Epithelial cell of esophagus (primary cell): ENCODE measurements around the gene ZNF804A.
A peak's percentile ranks its signal among the peaks of the same experiment; 100 is the strongest.

Experiments used
- DNase-seq: peaks from one replicate; pipeline ENCODE4 v3.0.0; 2010; ENCODE audit warnings: low read depth
- H3K4me3 ChIP-seq: 2 replicates; pipeline ENCODE4 v1.5.1; 2011; ENCODE audit warnings: mild to moderate bottlenecking, low read length, control low read depth
- CTCF ChIP-seq: IDR thresholded peaks from 2 replicates; pipeline ENCODE4 v1.5.1; 2011; ENCODE audit warnings: low read depth, mild to moderate bottlenecking, low read length, control low read depth, inconsistent platforms; ENCODE audit not compliant: insufficient read depth; ENCODE audit errors: missing control alignments

Gene ZNF804A

GRCh38 chr2:184760931-184761330 lies 162.6 kb downstream of the ZNF804A start:
- TF ChIP-seq CTCF = no peak
- DNase-seq = no peak
- H3K4me3 ChIP-seq = no peak overlapping the region

DNA sequence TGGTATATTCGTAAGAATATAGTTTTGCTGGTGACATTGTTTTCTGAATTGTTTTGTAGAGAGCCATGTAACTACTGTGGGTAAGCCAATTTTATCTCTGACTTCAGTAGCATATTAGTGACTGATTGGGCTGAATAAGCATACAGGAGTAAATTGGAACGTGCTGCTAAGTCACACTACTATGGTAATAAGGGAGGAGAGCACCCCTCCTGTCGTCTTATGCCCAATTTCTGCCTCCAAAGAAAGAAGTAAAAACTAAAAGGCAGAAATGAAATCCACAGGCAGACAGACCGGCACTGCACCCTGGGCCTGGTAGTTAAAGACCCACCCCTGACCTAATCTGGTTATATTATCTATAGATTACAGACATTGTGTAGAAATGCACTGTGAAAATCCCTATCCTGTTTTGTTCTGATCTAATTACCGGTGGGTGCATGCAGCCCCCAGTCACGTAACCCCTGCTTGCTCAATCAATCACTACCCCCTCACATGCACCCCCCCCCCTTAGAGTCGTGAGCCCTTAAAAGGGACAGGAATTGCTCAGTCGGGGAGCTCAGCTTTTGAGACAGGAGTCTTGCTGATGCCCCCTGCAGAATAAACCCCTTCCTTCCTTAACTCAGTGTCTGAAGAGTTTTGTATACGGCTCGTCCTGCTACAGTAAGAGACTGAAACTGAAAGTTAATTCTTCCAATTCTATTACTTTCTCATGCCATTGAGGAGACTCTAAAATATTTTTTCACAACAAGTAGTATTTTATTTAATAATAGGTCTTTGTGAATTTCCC lies 167.0 kb downstream of the ZNF804A start:
- no peak for DNase-seq
- no peak overlapping the region for H3K4me3 ChIP-seq
- no peak for TF ChIP-seq CTCF

- no peak for DNase-seq
- no peak overlapping the region for H3K4me3 ChIP-seq
- TF ChIP-seq CTCF = no peak
Measured at GRCh38 chr2:184767059-184767458, 168.7 kb downstream of the ZNF804A start.

- no peak overlapping the region for H3K4me3 ChIP-seq
- no peak for TF ChIP-seq CTCF
- DNase-seq = peak; percentile 71
Measured at GRCh38 chr2:184769023-184769422, 170.7 kb downstream of the ZNF804A start.

DNA sequence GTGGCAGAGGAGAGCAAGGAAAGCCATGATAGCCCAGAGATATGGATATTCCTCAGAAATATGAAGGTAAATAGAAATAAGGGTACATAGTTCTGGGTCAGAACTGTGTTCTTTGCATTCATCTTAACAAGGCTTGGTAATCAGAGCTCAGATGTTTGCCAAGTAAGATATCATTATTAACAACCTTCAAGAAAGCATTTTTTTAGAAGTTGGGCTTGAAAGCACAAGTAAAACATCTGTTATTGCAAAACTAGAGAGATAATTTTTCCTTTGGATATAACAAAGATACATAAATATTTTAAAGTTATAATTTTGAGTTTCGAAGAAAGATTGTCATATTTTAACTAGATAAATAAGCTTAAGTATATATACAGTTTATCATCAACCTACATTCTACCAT lies 171.4 kb downstream of the ZNF804A start:
- DNase-seq = no peak
- no peak for TF ChIP-seq CTCF
- no peak overlapping the region for H3K4me3 ChIP-seq

GRCh38 chr2:184779777-184780176 lies 181.4 kb downstream of the ZNF804A start:
- no peak for TF ChIP-seq CTCF
- DNase-seq = no peak

DNA sequence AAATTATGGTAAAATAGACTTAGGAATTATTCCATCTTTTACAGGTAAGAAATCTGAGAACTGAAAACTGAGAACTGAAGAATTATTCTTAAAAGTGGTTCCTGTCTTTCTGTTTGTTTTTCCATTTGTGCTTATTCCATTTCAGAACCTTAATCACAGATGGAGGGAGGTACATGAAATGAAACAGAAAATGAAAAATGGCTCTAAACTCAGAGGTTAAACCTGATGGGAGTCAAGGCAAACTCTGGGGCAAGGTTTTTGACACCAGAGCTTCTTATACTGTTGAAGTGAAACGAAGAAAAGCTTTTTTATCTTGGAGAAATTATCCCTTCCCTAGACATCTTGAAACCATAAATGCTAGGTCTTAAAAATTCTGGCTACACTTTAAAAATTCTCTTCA lies 182.1 kb downstream of the ZNF804A start:
- H3K4me3 ChIP-seq = no peak overlapping the region
- TF ChIP-seq CTCF = no peak
- DNase-seq = no peak

More at GRCh38 chr2:184779777-184780176, 181.4 kb downstream of the ZNF804A start:
- no peak overlapping the region for H3K4me3 ChIP-seq
